T-helper 1 cell treated with Interleukin-12 subunit alpha and Interleukin-12 subunit beta and Interleukin-4 antibody, amounts not matched to agents 30 ng/mL and 1 ng/mL, for 36 hours (primary cell): ENCODE data around the gene TXNL4A. TPM values are rescaled to one million over a fixed set of nuclear protein-coding genes. Genes with fewer than 3 reads are reported as not detected.
"Not testable (repeated sequence)": the region's sequence is repeated elsewhere in the genome, so short reads cannot be mapped to it uniquely, and the experiment has no call there.

Experiments used
- intact Hi-C: fragments of 100-400 bp; cut with micrococcal nuclease; formaldehyde crosslinking; loops from one replicate; pipeline ENCODE4 v1.15.1; 2024
- total RNA-seq: library from RNA; stranded (reverse); gene quantifications from 2 replicates; pipeline ENCODE4 v1.2.3, GENCODE V29; 2022

TXNL4A gene
- 125 and 132 TPM in 2 replicates for total RNA-seq

- intact Hi-C loops, result loop anchor here (1.0 to 2.0 kb wide), 9 partner anchors 23 to 919 kb away; partner anchors contain the start of genes ADNP2, ATP9B, CTDP1 and RBFA
Measured at GRCh38 chr18:79988451-79989194, at the start of gene TXNL4A. TXNL4A (minus strand) TSS chr18:79988563; CDS start chr18:79988392, 171 bp downstream.

GRCh38 chr18:80037300-80037699, 48.9 kb upstream of the TXNL4A start:
- intact Hi-C loops, result no loop called here

- intact Hi-C loops, result no loop called here
Measured at GRCh38 chr18:80035997-80036396, 47.6 kb upstream of the TXNL4A start.

- intact Hi-C loops, result loop anchor here (1.0 kb wide), 6 partner anchors 47 to 356 kb away; partner anchors contain the start of genes CTDP1, HSBP1L1, SLC66A2 and TXNL4A
Measured at GRCh38 chr18:80034852-80035406, 46.6 kb upstream of the TXNL4A start.

GRCh38 chr18:80034068-80034851, 45.9 kb upstream of the TXNL4A start, which contains the start of gene RBFA:
RBFA (plus strand) TSS chr18:80034434; CDS start chr18:80034496, 62 bp downstream.
- intact Hi-C loops, result loop anchor here (1.0 kb wide), 6 partner anchors 46 to 355 kb away; partner anchors contain the start of genes CTDP1, HSBP1L1, SLC66A2 and TXNL4A

GRCh38 chr18:80033181-80034067, 45.1 kb upstream of the TXNL4A start:
- intact Hi-C loops, result loop anchor here (1.0 kb wide), 6 partner anchors 45 to 354 kb away; partner anchors contain the start of genes CTDP1, HSBP1L1, SLC66A2 and TXNL4A

GRCh38 chr18:80029690-80030089, 41.3 kb upstream of the TXNL4A start:
- intact Hi-C loops, result no loop called here

- intact Hi-C loops, result not testable (repeated sequence)
Measured at GRCh38 chr18:80027719-80028118, 39.4 kb upstream of the TXNL4A start.

- intact Hi-C loops, result no loop called here
Measured at GRCh38 chr18:80026363-80026762, 38.0 kb upstream of the TXNL4A start.

- intact Hi-C loops, result no loop called here
Measured at GRCh38 chr18:80023173-80023572, 34.8 kb upstream of the TXNL4A start.

GRCh38 chr18:80022613-80023012, 34.2 kb upstream of the TXNL4A start:
- intact Hi-C loops, result no loop called here

GRCh38 chr18:80012714-80013113, 24.4 kb upstream of the TXNL4A start:
- intact Hi-C loops, result no loop called here

GRCh38 chr18:80011496-80012137, 23.3 kb upstream of the TXNL4A start:
- intact Hi-C loops, result not testable (repeated sequence)

- intact Hi-C loops, result no loop called here
Measured at GRCh38 chr18:80010551-80010906, 22.2 kb upstream of the TXNL4A start.

GRCh38 chr18:80009661-80010550, 21.5 kb upstream of the TXNL4A start:
- intact Hi-C loops, result no loop called here

GRCh38 chr18:80006724-80007123, 18.4 kb upstream of the TXNL4A start:
- intact Hi-C loops, result no loop called here

GRCh38 chr18:80004600-80005342, 16.4 kb upstream of the TXNL4A start:
- intact Hi-C loops, result no loop called here

- intact Hi-C loops, result no loop called here
Measured at GRCh38 chr18:80002468-80002867, 14.1 kb upstream of the TXNL4A start.
